HL-60 (cell line): Measurements from ENCODE around the gene SELENOO.

ENCODE experiments used
- DNase-seq, 2 experiments: peaks; one replicate each; pipeline ENCODE4 v3.0.0-alpha.2; 2010 to 2020; ENCODE audit warnings: low read depth in 1 of 2, low spot score in 1 of 2
- H3K27ac ChIP-seq: fragments of 250-450 bp; sonication (Bioruptor Pico); replicated peaks from 2 replicates; pipeline ENCODE4 v1.5.1; 2020; ENCODE audit warnings: mild to moderate bottlenecking, moderate library complexity
- H3K27me3 ChIP-seq: fragments of 250-450 bp; sonication (Bioruptor Pico); 2 replicates; pipeline ENCODE4 v1.5.1; 2021; ENCODE audit warnings: mild to moderate bottlenecking, moderate library complexity; ENCODE audit not compliant: insufficient read depth, poor library complexity, severe bottlenecking
- H3K4me3 ChIP-seq: replicated peaks from 2 replicates; pipeline ENCODE4 v1.5.1; 2011; ENCODE audit warnings: mild to moderate bottlenecking, control low read depth, low read length; ENCODE audit not compliant: insufficient read depth
- GABPA ChIP-seq: IDR thresholded peaks from 2 replicates; pipeline ENCODE4 v1.6.1; 2012; ENCODE audit warnings: low read depth
- POLR2AphosphoS5 ChIP-seq: IDR thresholded peaks from 2 replicates; pipeline ENCODE4 v1.6.1; 2012; ENCODE audit warnings: low read depth
- SPI1 ChIP-seq: IDR thresholded peaks from 2 replicates; pipeline ENCODE4 v1.6.1; 2012; ENCODE audit warnings: low read depth, mild to moderate bottlenecking, borderline replicate concordance
- TF ChIP-seq, protein P1 (sequence below): IDR thresholded peaks from one replicate; pipeline ENCODE4 v1.5.1; 2011; ENCODE audit warnings: low read length, control low read depth, inconsistent platforms; ENCODE audit not compliant: insufficient read depth
- TF ChIP-seq, protein P2 (sequence below): IDR thresholded peaks from 2 replicates; pipeline ENCODE4 v1.6.1; 2012; ENCODE audit warnings: low read depth; ENCODE audit not compliant: insufficient replicate concordance

Gene SELENOO

DNA sequence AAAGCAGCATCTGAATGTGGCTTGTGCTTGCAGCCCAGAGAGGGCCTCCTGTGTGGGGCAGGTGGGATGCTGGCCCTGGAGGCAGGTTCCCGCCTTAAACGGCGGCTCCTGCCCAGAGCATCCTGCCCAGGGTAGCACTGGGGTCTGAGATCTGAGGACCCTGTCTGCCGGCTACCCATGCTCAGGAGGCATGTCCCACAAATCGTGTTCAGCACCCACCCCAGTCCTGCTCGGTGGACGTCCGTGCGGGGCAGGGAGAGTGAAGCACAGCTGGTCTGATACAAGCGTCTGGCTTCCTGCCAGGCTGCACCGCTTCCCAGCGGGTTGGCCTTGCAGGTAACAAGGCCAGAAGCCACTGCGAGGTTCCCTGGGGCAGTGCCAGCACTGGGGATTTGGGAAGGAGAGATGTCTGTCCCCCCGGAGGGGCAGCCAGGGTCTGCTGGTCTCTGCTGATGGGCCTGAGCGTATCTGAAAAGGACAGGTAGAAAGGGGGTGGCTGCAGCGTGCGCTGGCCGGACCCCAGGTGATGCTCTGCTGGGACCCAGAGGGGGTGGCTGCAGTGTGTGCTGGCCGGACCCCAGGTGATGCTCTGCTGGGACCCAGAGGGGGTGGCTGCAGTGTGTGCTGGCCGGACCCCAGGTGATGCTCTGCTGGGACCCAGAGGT, 11.5 kb upstream of the SELENOO start:
- DNase-seq = no peak
- Histone ChIP-seq H3K27me3 (no peaks in the 10 kb centered on the region), H3K4me3 (peak overlapping the region; percentile 38), H3K27ac (peak overlapping the region; percentile 97)
- no peak for TF ChIP-seq GABPA
- TF ChIP-seq, protein P1, sequence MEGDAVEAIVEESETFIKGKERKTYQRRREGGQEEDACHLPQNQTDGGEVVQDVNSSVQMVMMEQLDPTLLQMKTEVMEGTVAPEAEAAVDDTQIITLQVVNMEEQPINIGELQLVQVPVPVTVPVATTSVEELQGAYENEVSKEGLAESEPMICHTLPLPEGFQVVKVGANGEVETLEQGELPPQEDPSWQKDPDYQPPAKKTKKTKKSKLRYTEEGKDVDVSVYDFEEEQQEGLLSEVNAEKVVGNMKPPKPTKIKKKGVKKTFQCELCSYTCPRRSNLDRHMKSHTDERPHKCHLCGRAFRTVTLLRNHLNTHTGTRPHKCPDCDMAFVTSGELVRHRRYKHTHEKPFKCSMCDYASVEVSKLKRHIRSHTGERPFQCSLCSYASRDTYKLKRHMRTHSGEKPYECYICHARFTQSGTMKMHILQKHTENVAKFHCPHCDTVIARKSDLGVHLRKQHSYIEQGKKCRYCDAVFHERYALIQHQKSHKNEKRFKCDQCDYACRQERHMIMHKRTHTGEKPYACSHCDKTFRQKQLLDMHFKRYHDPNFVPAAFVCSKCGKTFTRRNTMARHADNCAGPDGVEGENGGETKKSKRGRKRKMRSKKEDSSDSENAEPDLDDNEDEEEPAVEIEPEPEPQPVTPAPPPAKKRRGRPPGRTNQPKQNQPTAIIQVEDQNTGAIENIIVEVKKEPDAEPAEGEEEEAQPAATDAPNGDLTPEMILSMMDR = no peak
- no peak for TF ChIP-seq SPI1
- TF ChIP-seq POLR2AphosphoS5 = no peak; the same call in 1 of the 2 replicates
- TF ChIP-seq, protein P2, sequence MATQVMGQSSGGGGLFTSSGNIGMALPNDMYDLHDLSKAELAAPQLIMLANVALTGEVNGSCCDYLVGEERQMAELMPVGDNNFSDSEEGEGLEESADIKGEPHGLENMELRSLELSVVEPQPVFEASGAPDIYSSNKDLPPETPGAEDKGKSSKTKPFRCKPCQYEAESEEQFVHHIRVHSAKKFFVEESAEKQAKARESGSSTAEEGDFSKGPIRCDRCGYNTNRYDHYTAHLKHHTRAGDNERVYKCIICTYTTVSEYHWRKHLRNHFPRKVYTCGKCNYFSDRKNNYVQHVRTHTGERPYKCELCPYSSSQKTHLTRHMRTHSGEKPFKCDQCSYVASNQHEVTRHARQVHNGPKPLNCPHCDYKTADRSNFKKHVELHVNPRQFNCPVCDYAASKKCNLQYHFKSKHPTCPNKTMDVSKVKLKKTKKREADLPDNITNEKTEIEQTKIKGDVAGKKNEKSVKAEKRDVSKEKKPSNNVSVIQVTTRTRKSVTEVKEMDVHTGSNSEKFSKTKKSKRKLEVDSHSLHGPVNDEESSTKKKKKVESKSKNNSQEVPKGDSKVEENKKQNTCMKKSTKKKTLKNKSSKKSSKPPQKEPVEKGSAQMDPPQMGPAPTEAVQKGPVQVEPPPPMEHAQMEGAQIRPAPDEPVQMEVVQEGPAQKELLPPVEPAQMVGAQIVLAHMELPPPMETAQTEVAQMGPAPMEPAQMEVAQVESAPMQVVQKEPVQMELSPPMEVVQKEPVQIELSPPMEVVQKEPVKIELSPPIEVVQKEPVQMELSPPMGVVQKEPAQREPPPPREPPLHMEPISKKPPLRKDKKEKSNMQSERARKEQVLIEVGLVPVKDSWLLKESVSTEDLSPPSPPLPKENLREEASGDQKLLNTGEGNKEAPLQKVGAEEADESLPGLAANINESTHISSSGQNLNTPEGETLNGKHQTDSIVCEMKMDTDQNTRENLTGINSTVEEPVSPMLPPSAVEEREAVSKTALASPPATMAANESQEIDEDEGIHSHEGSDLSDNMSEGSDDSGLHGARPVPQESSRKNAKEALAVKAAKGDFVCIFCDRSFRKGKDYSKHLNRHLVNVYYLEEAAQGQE = no peak

DNA sequence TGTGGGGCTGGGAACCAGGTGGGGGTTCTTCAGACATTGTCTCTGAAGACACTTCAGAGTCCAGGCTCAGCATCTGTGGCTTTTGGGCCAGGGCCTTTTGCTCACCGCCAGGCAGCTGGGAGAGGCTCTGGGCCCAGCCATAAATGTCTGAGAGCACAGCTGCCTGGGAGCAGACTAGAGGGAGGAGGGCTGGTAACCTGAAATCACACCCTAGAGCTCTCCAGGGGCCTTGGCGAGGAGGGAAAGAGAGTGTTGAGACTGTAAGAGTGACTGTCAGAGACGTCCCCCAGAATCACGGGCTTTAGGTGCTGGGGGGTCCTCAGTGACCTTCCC, 11.0 kb upstream of the SELENOO start:
- Histone ChIP-seq H3K27me3 (no peaks in the 10 kb centered on the region), H3K27ac (peak overlapping the region; percentile 97), H3K4me3 (peak overlapping the region; percentile 38)
- TF ChIP-seq POLR2AphosphoS5 (no peak), GABPA (no peak), SPI1 (no peak)
- TF ChIP-seq, protein P1 = no peak
- TF ChIP-seq, protein P2 = no peak
- no peak for DNase-seq

DNA sequence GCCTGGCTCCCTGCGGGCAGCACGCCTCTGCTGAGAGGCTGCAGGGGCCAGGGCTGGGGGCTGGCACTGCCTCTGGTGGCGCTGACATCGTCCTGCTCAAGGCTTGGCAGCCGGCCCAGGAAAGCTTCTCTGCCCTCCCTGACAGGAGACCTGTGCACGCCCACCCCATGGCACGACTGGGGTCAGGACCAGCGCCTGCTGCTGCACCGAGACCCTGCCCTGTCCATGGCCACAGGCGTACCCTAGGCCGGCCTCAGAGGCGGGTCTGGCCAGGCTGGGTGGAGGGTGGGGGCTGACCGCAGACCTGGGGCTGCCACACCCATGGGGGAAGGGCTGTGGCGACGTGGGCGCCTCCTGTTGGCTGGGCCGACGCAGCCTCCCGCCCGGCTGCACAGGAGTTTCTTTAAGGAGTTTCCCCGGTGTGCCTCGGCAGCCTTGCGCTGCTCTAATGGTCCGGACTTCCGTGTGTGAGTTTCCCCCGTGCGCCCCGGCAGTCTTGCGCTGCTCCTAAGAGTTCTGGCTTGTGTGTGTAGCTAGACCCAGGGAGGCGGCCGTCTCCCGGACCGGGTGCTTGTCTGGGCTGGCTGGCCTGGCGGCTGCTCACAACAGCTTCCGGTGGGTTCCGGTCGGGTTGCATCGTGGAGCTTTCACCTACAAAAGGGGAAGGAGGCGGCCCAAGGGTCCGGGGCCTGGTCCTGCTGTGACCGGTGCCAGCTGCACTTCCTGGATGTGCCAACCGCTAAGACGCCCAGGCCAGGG, 10.4 kb upstream of the SELENOO start:
- Histone ChIP-seq H3K27me3 (no peaks in the 10 kb centered on the region), H3K27ac (peak overlapping the region; percentile 97), H3K4me3 (peak overlapping the region; percentile 38)
- TF ChIP-seq POLR2AphosphoS5 (no peak; the same call in none of the 2 replicates), SPI1 (0 out of 2 replicates have a peak, but pooled peaks have one; percentile 45), GABPA (peak; percentile 57; the same call in 1 of the 2 replicates)
- TF ChIP-seq, protein P1 = peak; percentile 14
- TF ChIP-seq, protein P2 = peak; percentile 21
- peak; percentile 89 to 95 for DNase-seq
